WERI-Rb-1 (cell line): Measurements from ENCODE around the gene WFIKKN2.
A peak's percentile ranks its signal among the peaks of the same experiment; 100 is the strongest.

Experiments
- DNase-seq: peaks from one replicate; pipeline ENCODE4 v3.0.0-alpha.2; 2020
- H3K27ac ChIP-seq: fragments of 250-450 bp; sonication (Bioruptor Pico); 2 replicates; pipeline ENCODE4 v1.5.1; 2020; ENCODE audit warnings: mild to moderate bottlenecking, moderate library complexity
- H3K27me3 ChIP-seq: fragments of 250-450 bp; sonication (Bioruptor Pico); 2 replicates; pipeline ENCODE4 v1.5.1; 2021; ENCODE audit warnings: mild to moderate bottlenecking, low read depth, moderate library complexity; ENCODE audit not compliant: insufficient read depth, severe bottlenecking
- H3K36me3 ChIP-seq: fragments of 250-450 bp; sonication (Bioruptor Pico); 2 replicates; pipeline ENCODE4 v1.5.1; 2020; ENCODE audit warnings: mild to moderate bottlenecking, moderate library complexity
- H3K4me3 ChIP-seq: 2 replicates; pipeline ENCODE4 v1.5.1; 2011; ENCODE audit warnings: low read depth, mild to moderate bottlenecking, control low read depth, low read length
- H3K9me3 ChIP-seq: fragments of 250-450 bp; sonication (Bioruptor Pico); 2 replicates; pipeline ENCODE4 v1.5.1; 2021; ENCODE audit warnings: mild to moderate bottlenecking, moderate library complexity; ENCODE audit not compliant: severe bottlenecking
- TF ChIP-seq, protein P1 (sequence below): IDR thresholded peaks from 2 replicates; pipeline ENCODE4 v1.5.1; 2011; ENCODE audit warnings: low read depth, mild to moderate bottlenecking, control low read depth, inconsistent platforms, low read length

The WFIKKN2 gene

DNA sequence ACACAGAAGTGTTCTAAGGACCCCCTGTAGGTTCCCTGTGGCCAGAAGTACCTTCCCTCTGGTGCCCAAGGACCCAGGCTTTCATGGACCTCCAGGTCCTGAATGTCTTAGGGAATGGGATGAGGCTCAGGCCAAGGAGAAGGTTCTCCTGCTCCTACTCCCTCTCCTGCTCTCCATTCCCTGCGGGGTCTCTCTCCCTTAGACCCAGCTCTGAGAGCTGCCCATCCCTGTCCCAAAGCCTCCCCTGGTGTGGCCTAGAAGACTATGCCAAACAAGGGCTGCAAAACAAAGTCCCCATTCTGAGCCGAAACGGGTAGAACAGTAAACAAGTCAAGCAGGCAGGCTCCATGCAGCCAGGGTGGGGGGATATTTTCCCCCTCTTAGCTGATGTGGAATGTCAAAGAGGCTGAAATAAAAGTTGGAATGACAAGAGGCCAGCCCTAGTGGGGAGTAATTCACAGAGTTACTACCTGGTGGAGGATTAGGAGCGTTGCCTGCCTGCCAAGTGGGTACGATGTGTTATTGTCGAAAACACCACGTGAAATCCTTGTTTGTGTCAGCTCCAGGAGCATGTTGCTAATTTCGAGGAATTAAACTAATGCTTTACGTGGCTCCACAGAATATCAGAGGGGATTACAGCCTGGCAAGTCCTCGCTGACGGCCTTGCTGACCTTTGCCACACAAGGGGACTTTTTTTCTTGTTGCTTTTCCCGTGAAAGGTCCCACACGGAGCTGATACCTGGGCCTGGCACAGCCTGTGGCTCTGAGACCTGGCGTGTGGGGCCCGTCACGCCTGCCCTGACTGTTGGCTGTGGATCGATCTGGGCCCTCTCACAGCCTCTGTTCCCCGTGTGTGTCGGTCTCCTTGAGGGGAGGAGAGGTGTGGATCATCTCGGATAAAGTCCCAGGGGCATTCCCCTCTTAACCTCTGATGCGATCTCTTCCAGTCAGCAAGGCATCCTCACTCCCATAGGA lies 2.9 kb downstream of the WFIKKN2 start:
- TF ChIP-seq, protein P1, sequence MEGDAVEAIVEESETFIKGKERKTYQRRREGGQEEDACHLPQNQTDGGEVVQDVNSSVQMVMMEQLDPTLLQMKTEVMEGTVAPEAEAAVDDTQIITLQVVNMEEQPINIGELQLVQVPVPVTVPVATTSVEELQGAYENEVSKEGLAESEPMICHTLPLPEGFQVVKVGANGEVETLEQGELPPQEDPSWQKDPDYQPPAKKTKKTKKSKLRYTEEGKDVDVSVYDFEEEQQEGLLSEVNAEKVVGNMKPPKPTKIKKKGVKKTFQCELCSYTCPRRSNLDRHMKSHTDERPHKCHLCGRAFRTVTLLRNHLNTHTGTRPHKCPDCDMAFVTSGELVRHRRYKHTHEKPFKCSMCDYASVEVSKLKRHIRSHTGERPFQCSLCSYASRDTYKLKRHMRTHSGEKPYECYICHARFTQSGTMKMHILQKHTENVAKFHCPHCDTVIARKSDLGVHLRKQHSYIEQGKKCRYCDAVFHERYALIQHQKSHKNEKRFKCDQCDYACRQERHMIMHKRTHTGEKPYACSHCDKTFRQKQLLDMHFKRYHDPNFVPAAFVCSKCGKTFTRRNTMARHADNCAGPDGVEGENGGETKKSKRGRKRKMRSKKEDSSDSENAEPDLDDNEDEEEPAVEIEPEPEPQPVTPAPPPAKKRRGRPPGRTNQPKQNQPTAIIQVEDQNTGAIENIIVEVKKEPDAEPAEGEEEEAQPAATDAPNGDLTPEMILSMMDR = no peak
- no peak overlapping the region for H3K4me3 ChIP-seq
- H3K27me3 ChIP-seq = no peaks in the 10 kb centered on the region
- DNase-seq = peak; percentile 53
- no peaks in the 10 kb centered on the region; the same call in 1 of the 2 replicates for H3K36me3 ChIP-seq
- H3K27ac ChIP-seq = peak overlapping the region; percentile 78
- H3K9me3 ChIP-seq = no peaks in the 10 kb centered on the region

DNA sequence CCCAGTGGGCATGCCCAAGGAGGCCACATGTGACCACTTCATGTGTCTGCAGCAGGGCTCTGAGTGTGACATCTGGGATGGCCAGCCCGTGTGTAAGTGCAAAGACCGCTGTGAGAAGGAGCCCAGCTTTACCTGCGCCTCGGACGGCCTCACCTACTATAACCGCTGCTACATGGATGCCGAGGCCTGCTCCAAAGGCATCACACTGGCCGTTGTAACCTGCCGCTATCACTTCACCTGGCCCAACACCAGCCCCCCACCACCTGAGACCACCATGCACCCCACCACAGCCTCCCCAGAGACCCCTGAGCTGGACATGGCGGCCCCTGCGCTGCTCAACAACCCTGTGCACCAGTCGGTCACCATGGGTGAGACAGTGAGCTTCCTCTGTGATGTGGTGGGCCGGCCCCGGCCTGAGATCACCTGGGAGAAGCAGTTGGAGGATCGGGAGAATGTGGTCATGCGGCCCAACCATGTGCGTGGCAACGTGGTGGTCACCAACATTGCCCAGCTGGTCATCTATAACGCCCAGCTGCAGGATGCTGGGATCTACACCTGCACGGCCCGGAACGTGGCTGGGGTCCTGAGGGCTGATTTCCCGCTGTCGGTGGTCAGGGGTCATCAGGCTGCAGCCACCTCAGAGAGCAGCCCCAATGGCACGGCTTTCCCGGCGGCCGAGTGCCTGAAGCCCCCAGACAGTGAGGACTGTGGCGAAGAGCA lies 4.4 kb downstream of the WFIKKN2 start:
- Histone ChIP-seq H3K27ac (peak overlapping the region; percentile 30; the same call in 1 of the 2 replicates), H3K4me3 (no peak overlapping the region), H3K36me3 (no peaks in the 10 kb centered on the region; the same call in 1 of the 2 replicates), H3K9me3 (no peaks in the 10 kb centered on the region), H3K27me3 (no peaks in the 10 kb centered on the region)
- DNase-seq = no peak
- TF ChIP-seq, protein P1 = no peak

DNA sequence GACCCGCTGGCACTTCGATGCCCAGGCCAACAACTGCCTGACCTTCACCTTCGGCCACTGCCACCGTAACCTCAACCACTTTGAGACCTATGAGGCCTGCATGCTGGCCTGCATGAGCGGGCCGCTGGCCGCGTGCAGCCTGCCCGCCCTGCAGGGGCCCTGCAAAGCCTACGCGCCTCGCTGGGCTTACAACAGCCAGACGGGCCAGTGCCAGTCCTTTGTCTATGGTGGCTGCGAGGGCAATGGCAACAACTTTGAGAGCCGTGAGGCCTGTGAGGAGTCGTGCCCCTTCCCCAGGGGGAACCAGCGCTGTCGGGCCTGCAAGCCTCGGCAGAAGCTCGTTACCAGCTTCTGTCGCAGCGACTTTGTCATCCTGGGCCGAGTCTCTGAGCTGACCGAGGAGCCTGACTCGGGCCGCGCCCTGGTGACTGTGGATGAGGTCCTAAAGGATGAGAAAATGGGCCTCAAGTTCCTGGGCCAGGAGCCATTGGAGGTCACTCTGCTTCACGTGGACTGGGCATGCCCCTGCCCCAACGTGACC lies 5.0 kb downstream of the WFIKKN2 start:
- Histone ChIP-seq H3K27me3 (no peaks in the 10 kb centered on the region), H3K9me3 (no peaks in the 10 kb centered on the region), H3K27ac (peak overlapping the region; percentile 30), H3K36me3 (no peaks in the 10 kb centered on the region; the same call in 1 of the 2 replicates), H3K4me3 (no peak overlapping the region)
- no peak for DNase-seq
- TF ChIP-seq, protein P1 = no peak

DNA sequence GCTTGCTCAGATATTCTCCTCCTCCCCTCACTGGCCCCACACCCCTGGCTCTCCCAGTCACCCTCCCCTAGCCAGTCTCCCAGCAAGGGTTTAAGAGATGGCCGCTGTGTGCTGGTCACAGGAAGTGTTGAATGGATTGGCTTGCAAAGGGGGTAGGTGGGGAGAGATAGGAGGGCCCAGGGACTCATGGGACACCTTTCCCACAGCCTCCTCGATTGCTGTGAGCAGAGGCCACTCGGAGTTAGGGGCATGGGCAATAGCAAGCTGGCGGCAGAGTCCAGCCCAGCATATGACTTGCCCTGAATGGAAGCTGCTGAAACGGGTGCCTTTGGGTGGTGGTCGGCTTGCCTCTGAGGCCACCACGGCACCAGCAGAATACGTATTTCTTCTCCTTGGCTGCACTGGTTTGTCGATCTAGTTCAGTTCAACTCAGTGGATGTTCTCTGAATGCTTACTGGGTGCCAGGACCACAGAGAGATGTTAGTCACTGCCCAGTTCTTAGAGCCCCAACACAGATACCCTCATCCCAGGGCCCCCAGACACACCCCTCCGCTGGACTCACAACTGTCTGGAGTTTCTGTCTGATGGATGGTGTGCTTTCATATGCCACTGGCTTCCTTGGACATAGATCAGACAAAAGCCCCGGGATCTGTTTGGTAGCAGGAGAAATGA lies 6.0 kb downstream of the WFIKKN2 start:
- H3K9me3 ChIP-seq = no peaks in the 10 kb centered on the region
- TF ChIP-seq, protein P1 = no peak
- H3K36me3 ChIP-seq = no peaks in the 10 kb centered on the region; the same call in 1 of the 2 replicates
- no peaks in the 10 kb centered on the region for H3K27me3 ChIP-seq
- H3K4me3 ChIP-seq = no peak overlapping the region
- DNase-seq = no peak
- H3K27ac ChIP-seq = peak overlapping the region; percentile 35

DNA sequence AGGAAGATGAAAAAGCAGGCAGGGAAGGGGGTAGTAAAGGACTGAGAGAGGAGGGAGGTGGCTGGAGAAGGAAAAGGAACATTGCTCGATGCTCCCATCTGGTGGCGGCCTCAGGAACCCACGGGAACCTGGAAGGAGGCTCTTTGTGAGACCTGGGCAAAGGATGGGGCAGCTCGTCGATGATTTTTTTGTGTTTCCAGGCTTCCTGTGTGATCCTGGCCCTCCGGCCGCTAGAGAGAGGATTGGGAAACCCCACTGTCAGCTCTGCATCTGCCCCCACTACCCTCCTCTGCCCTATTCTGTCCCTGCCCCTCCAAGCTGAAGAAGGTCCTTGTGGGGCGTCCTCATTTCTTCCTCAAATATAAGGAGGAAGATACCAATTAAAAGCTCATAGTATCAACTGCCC lies 6.6 kb downstream of the WFIKKN2 start:
- Histone ChIP-seq H3K27ac (peak overlapping the region; percentile 35), H3K9me3 (no peaks in the 10 kb centered on the region), H3K36me3 (no peaks in the 10 kb centered on the region; the same call in 1 of the 2 replicates), H3K4me3 (no peak overlapping the region), H3K27me3 (no peaks in the 10 kb centered on the region)
- DNase-seq = peak; percentile 90
- TF ChIP-seq, protein P1 = peak; percentile 94
